Astrocyte (in vitro differentiated cells and primary cell): ENCODE data around the gene ACSL6. TPM values are rescaled to one million over a fixed set of nuclear protein-coding genes. Genes with fewer than 3 reads are reported as not detected.

Experiments used
- DNase-seq: peaks from one replicate; pipeline ENCODE4 v3.0.0-alpha.2; 2010; ENCODE audit warnings: low read depth
- FAIRE-seq: peaks from 2 replicates; lab custom pipeline; 2011; peaks lifted over from hg19 to GRCh38; lab: Jason Lieb, UNC
- H2AFZ ChIP-seq: 2 replicates; pipeline ENCODE4 v1.6.0; 2012; ENCODE audit warnings: low read depth, low read length, inconsistent platforms
- H3K27ac ChIP-seq: 2 replicates; pipeline ENCODE4 v1.5.1; 2011; ENCODE audit warnings: low read depth, low read length, inconsistent platforms
- H3K27me3 ChIP-seq: 2 replicates; pipeline ENCODE4 v1.6.0; 2011; ENCODE audit warnings: low read length, inconsistent platforms; ENCODE audit not compliant: insufficient read depth
- H3K36me3 ChIP-seq: 2 replicates; pipeline ENCODE4 v1.5.1; 2011; ENCODE audit warnings: low read length, inconsistent platforms; ENCODE audit not compliant: insufficient read depth
- H3K4me1 ChIP-seq: 2 replicates; pipeline ENCODE4 v1.5.1; 2011; ENCODE audit warnings: low read length, inconsistent platforms; ENCODE audit not compliant: insufficient read depth
- H3K4me2 ChIP-seq: 2 replicates; pipeline ENCODE4 v1.6.0; 2012; ENCODE audit warnings: low read length, inconsistent platforms
- H3K4me3 ChIP-seq: 2 replicates; pipeline ENCODE4 v1.5.1; 2011; ENCODE audit warnings: low read depth, mild to moderate bottlenecking, low read length, inconsistent platforms; ENCODE audit not compliant: insufficient read depth
- H3K79me2 ChIP-seq: 2 replicates; pipeline ENCODE4 v1.6.0; 2012; ENCODE audit warnings: mild to moderate bottlenecking, low read length, inconsistent platforms; ENCODE audit not compliant: insufficient read depth
- H3K9ac ChIP-seq: 2 replicates; pipeline ENCODE4 v1.6.0; 2012; ENCODE audit warnings: mild to moderate bottlenecking, low read length, inconsistent platforms
- H3K9me3 ChIP-seq: 2 replicates; pipeline ENCODE4 v1.5.1; 2012; ENCODE audit warnings: low read depth, mild to moderate bottlenecking, low read length, inconsistent platforms; ENCODE audit not compliant: insufficient read depth
- H4K20me1 ChIP-seq: 2 replicates; pipeline ENCODE4 v1.6.0; 2012; ENCODE audit warnings: low read length, inconsistent platforms; ENCODE audit not compliant: insufficient read depth
- H3K27ac Mint-ChIP-seq: one replicate; pipeline ENCODE4 v1.8.0; 2021; ENCODE audit warnings: mild to moderate bottlenecking, mixed read lengths; ENCODE audit not compliant: unreplicated experiment
- H3K27me3 Mint-ChIP-seq: one replicate; pipeline ENCODE4 v1.8.0; 2021; ENCODE audit warnings: low read depth, mixed read lengths; ENCODE audit not compliant: unreplicated experiment
- H3K36me3 Mint-ChIP-seq: one replicate; pipeline ENCODE4 v1.8.0; 2021; ENCODE audit warnings: low read depth, mixed read lengths; ENCODE audit not compliant: unreplicated experiment
- H3K4me1 Mint-ChIP-seq: one replicate; pipeline ENCODE4 v1.8.0; 2021; ENCODE audit warnings: low read depth, mixed read lengths; ENCODE audit not compliant: unreplicated experiment
- H3K4me3 Mint-ChIP-seq: one replicate; pipeline ENCODE4 v1.8.0; 2021; ENCODE audit warnings: mild to moderate bottlenecking, moderate library complexity, mixed read lengths; ENCODE audit not compliant: unreplicated experiment
- H3K9me3 Mint-ChIP-seq: one replicate; pipeline ENCODE4 v1.8.0; 2021; ENCODE audit warnings: mild to moderate bottlenecking, mixed read lengths; ENCODE audit not compliant: unreplicated experiment
- EZH2 ChIP-seq: IDR thresholded peaks from 2 replicates; pipeline ENCODE4 v1.6.1; 2012; ENCODE audit warnings: mild to moderate bottlenecking, low read length, inconsistent platforms; ENCODE audit not compliant: insufficient read depth
- total RNA-seq: library from RNA; stranded (reverse); gene quantifications from 2 replicates; pipeline ENCODE4 v1.2.1, GENCODE V29; 2021
- TF ChIP-seq, protein P1 (sequence below): IDR thresholded peaks from 2 replicates; pipeline ENCODE4 v1.5.1; 2011; ENCODE audit warnings: low read depth, mild to moderate bottlenecking, inconsistent platforms, low read length, moderate library complexity; ENCODE audit not compliant: insufficient read depth

The ACSL6 gene
- total RNA-seq, 1 donor from 2014 or later = 0.07 TPM

DNA sequence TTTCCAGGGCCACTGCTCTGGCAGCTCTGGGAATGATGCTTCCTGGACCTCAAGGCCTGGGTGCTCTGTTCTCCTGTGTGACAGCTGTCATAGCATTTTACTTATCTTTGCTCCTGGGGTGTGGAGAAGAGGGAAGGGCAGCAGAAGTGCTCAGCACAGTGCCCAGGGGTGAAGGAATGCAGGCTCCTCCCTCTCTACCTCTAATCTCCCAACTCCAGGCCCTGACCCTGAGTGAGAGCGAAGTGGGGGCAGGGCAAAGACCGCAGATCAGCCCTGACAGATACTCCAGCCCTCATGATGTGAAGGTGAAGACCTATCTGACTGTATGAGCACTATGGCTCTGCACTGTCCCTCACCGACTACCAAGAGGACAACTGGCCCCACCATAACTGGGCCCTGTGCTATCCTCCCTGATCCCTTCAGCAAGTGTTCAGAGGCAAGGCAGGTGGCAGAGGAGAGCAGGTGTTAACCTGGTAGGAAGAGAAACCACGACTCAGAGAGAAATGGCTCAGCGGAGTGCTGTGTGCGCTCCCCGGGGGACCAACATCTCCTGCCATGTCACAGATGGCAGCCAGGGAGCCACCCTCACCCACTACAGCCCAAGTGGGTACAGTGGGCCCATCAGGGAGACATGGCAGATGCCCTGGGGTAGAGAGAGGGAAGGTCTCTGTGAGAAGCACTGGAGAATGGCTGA is 16.8 kb downstream of the ACSL6 start:
- Histone ChIP-seq H3K9ac (no peak overlapping the region), H3K79me2 (no peaks in the 10 kb centered on the region), H4K20me1 (no peaks in the 10 kb centered on the region), H3K4me1 (no peaks in the 10 kb centered on the region), H3K36me3 (no peaks in the 10 kb centered on the region), H2AFZ (no peak overlapping the region), H3K4me2 (no peak overlapping the region), H3K27me3 (peaks cover 5% of the 10 kb centered on the region), H3K27ac (no peak overlapping the region), H3K4me3 (no peak overlapping the region), H3K9me3 (no peaks in the 10 kb centered on the region)
- no peak overlapping the region for H3K27ac Mint-ChIP-seq
- H3K27me3 Mint-ChIP-seq = peaks cover 49% of the 10 kb centered on the region
- no peaks in the 10 kb centered on the region for H3K4me1 Mint-ChIP-seq
- no peak for DNase-seq
- H3K9me3 Mint-ChIP-seq = no peaks in the 10 kb centered on the region
- H3K4me3 Mint-ChIP-seq = no peak overlapping the region
- no peaks in the 10 kb centered on the region for H3K36me3 Mint-ChIP-seq
- FAIRE-seq = no peak
- TF ChIP-seq EZH2 = no peak
- TF ChIP-seq, protein P1, sequence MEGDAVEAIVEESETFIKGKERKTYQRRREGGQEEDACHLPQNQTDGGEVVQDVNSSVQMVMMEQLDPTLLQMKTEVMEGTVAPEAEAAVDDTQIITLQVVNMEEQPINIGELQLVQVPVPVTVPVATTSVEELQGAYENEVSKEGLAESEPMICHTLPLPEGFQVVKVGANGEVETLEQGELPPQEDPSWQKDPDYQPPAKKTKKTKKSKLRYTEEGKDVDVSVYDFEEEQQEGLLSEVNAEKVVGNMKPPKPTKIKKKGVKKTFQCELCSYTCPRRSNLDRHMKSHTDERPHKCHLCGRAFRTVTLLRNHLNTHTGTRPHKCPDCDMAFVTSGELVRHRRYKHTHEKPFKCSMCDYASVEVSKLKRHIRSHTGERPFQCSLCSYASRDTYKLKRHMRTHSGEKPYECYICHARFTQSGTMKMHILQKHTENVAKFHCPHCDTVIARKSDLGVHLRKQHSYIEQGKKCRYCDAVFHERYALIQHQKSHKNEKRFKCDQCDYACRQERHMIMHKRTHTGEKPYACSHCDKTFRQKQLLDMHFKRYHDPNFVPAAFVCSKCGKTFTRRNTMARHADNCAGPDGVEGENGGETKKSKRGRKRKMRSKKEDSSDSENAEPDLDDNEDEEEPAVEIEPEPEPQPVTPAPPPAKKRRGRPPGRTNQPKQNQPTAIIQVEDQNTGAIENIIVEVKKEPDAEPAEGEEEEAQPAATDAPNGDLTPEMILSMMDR = no peak

DNA sequence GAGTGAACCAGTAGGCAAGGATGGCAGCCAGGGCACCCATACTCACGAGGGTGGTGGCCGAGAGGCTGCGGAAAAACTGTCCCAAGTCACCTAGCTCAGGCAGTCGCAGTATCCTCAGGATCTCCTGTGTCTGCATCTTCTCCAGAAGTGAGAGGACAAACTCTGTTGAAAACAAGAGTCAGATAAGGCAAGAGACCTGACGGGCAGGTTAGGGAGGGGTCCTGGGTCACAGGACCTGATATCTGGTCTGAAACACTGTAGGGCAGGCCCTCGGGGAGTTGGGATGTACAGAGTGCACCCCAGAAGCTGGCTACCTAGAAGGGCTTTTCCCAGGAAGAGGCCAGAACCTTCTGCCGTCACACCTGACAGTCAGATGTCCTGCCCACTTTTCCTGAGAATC is 17.4 kb downstream of the ACSL6 start:
- Mint-ChIP-seq H3K27ac (no peak overlapping the region), H3K4me3 (no peak overlapping the region), H3K36me3 (no peaks in the 10 kb centered on the region), H3K9me3 (no peaks in the 10 kb centered on the region), H3K27me3 (peaks cover 49% of the 10 kb centered on the region), H3K4me1 (no peaks in the 10 kb centered on the region)
- Histone ChIP-seq H3K9ac (no peak overlapping the region), H3K27ac (no peak overlapping the region), H3K27me3 (peaks cover 5% of the 10 kb centered on the region), H3K9me3 (no peaks in the 10 kb centered on the region), H3K4me2 (no peak overlapping the region), H4K20me1 (no peaks in the 10 kb centered on the region), H3K79me2 (no peaks in the 10 kb centered on the region), H2AFZ (no peak overlapping the region), H3K4me3 (no peak overlapping the region), H3K4me1 (no peaks in the 10 kb centered on the region), H3K36me3 (no peaks in the 10 kb centered on the region)
- DNase-seq (no peak), FAIRE-seq (no peak)
- TF ChIP-seq, protein P1 = no peak
- TF ChIP-seq EZH2 = no peak

DNA sequence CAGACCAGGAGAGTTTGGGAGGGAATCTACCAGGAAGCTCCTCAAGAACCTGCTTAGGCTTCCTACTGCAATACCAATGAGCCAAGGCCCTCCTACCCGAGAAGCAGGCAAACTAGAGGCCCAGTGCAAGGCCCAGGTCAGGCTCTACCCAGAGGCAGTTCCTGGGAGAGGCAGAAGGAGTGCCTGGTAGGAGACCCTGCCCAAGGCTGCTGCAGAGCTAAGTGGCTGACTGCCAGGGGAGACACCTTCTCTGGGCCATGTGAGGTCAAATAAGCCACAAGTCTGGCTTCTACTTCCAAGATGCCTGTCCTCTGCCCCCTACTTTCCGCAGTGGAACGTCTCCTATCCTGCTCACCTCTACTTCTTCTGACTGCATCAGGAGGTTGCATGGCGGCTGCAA is 17.8 kb downstream of the ACSL6 start:
- TF ChIP-seq EZH2 = no peak
- TF ChIP-seq, protein P1 = no peak
- Histone ChIP-seq H3K9ac (no peak overlapping the region), H3K4me1 (no peaks in the 10 kb centered on the region), H2AFZ (no peak overlapping the region), H3K36me3 (no peaks in the 10 kb centered on the region), H3K4me3 (no peak overlapping the region), H3K27ac (no peak overlapping the region), H4K20me1 (no peaks in the 10 kb centered on the region), H3K9me3 (no peaks in the 10 kb centered on the region), H3K79me2 (no peaks in the 10 kb centered on the region), H3K4me2 (no peak overlapping the region), H3K27me3 (peaks cover 4% of the 10 kb centered on the region)
- Mint-ChIP-seq H3K27me3 (peaks cover 46% of the 10 kb centered on the region), H3K9me3 (no peaks in the 10 kb centered on the region), H3K4me3 (no peak overlapping the region), H3K36me3 (no peaks in the 10 kb centered on the region), H3K4me1 (no peaks in the 10 kb centered on the region), H3K27ac (no peak overlapping the region)
- DNase-seq (no peak), FAIRE-seq (no peak)
